ENCODE results near the gene ADRM1.

ADRM1 gene

DNA sequence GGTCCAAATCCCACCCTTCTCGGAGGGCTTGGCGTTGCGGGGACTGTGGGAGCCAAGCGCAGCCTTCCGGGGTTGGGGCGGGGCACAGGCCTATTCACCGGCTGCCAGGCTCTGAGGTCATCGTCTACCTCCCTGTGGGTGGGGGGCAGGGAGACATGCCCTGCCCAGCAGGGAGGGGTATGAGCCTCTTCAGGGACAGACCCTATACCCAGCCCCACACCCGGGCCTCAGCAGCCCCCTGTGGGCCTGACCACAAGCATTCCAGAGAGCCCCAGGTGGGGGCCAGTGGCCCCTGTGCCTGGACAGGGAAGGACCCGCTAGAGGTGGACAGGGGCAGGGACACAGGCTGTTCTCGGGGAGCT is 52.7 kb downstream of the ADRM1 start:
- Histone ChIP-seq H3K4me1 (ENCODE audit: control insufficient read depth, insufficient read depth, low read length) (peaks cover 61% of the 10 kb centered on the region), H3K9ac (ENCODE audit: low read length) (no peak overlapping the region), H3K27me3 (ENCODE audit: control insufficient read depth, insufficient read depth, low read length) (no peaks in the 10 kb centered on the region), H3K27ac (ENCODE audit: low read depth, low read length) (peak overlapping the region; percentile 88), H3K36me3 (ENCODE audit: control insufficient read depth, insufficient read depth, low read length) (peaks cover 8% of the 10 kb centered on the region), H3K4me3 (ENCODE audit: low read length) (peak overlapping the region; percentile 24)

GRCh38 chr20:62355878-62356588 is 53.2 kb downstream of the ADRM1 start:
- Histone ChIP-seq H3K9ac (ENCODE audit: low read length) (no peak overlapping the region), H3K27me3 (ENCODE audit: control insufficient read depth, insufficient read depth, low read length) (no peaks in the 10 kb centered on the region), H3K27ac (ENCODE audit: low read depth, low read length) (peak overlapping the region; percentile 88), H3K4me1 (ENCODE audit: control insufficient read depth, insufficient read depth, low read length) (peaks cover 65% of the 10 kb centered on the region), H3K36me3 (ENCODE audit: control insufficient read depth, insufficient read depth, low read length) (peaks cover 5% of the 10 kb centered on the region), H3K4me3 (ENCODE audit: low read length) (peak overlapping the region; percentile 44)

GRCh38 chr20:62356589-62357186 is 53.9 kb downstream of the ADRM1 start:
- no peak overlapping the region for H3K9ac ChIP-seq (ENCODE audit: low read length)

GRCh38 chr20:62357187-62357667 is 54.4 kb downstream of the ADRM1 start:
- Histone ChIP-seq H3K4me3 (ENCODE audit: low read length) (peak overlapping the region; percentile 41), H3K27ac (ENCODE audit: low read depth, low read length) (peak overlapping the region; percentile 88), H3K27me3 (ENCODE audit: control insufficient read depth, insufficient read depth, low read length) (no peaks in the 10 kb centered on the region), H3K9ac (ENCODE audit: low read length) (no peak overlapping the region), H3K4me1 (ENCODE audit: control insufficient read depth, insufficient read depth, low read length) (peaks cover 75% of the 10 kb centered on the region), H3K36me3 (ENCODE audit: control insufficient read depth, insufficient read depth, low read length) (peaks cover 4% of the 10 kb centered on the region)

More at GRCh38 chr20:62356589-62357186, 53.9 kb downstream of the ADRM1 start:
- Histone ChIP-seq H3K4me3 (ENCODE audit: low read length) (peak overlapping the region; percentile 44), H3K36me3 (ENCODE audit: control insufficient read depth, insufficient read depth, low read length) (no peaks in the 10 kb centered on the region), H3K4me1 (ENCODE audit: control insufficient read depth, insufficient read depth, low read length) (peaks cover 71% of the 10 kb centered on the region), H3K27me3 (ENCODE audit: control insufficient read depth, insufficient read depth, low read length) (no peaks in the 10 kb centered on the region), H3K27ac (ENCODE audit: low read depth, low read length) (peak overlapping the region; percentile 88)

DNA sequence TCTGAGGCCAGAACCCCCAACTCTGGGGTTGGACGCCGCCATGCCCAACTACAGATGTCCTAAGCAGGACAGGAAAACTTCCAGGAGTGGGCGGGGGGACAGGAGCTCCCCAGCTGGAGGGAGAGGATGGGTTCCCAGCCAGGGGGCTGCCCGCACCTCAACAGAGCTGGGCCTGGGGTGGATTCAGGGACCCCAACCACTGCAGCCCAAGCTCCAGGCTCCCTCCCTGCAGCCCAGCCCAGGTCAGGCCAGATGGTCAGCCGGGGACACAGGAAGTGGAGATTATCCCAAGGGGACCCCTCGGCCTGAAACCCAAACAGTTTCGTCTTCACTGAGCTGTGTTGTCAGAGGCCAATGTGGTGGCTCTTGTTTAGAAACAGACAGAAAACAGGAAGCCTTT is 54.9 kb downstream of the ADRM1 start:
- Histone ChIP-seq H3K9ac (ENCODE audit: low read length) (no peak overlapping the region), H3K4me3 (ENCODE audit: low read length) (no peak overlapping the region), H3K4me1 (ENCODE audit: control insufficient read depth, insufficient read depth, low read length) (peaks cover 75% of the 10 kb centered on the region)

More for the DNA sequence above, 54.9 kb downstream of the ADRM1 start:
- H3K36me3 ChIP-seq (ENCODE audit: control insufficient read depth, insufficient read depth, low read length) = peaks cover 4% of the 10 kb centered on the region
- H3K27ac ChIP-seq (ENCODE audit: low read depth, low read length) = peak overlapping the region; percentile 88
- no peaks in the 10 kb centered on the region for H3K27me3 ChIP-seq (ENCODE audit: control insufficient read depth, insufficient read depth, low read length)
